ENCODE measurements around the gene SREBF2.

SREBF2 gene

GRCh38 chr22:41880653-41881052 is 47.7 kb downstream of the SREBF2 start:
- DNase-seq: no peak

- no peak for DNase-seq
These were observed 50.5 kb downstream of the SREBF2 start for GRCh38 chr22:41883400-41883799.

- DNase-seq: no peak
These were observed 52.2 kb downstream of the SREBF2 start for GRCh38 chr22:41885116-41885515.

GRCh38 chr22:41885516-41885915 is 52.6 kb downstream of the SREBF2 start:
- DNase-seq: no peak

GRCh38 chr22:41888627-41889200 is 55.8 kb downstream of the SREBF2 start:
- DNase-seq: no peak

GRCh38 chr22:41891407-41891806 is 58.5 kb downstream of the SREBF2 start:
- DNase-seq: no peak

- no peak for DNase-seq
These were observed 59.8 kb downstream of the SREBF2 start for GRCh38 chr22:41892721-41893120.

- no peak for DNase-seq
These were observed 60.9 kb downstream of the SREBF2 start for GRCh38 chr22:41893591-41894375.

GRCh38 chr22:41898645-41899044 is 65.7 kb downstream of the SREBF2 start:
- DNase-seq: no peak

GRCh38 chr22:41899110-41899509 is 66.2 kb downstream of the SREBF2 start:
- no peak for DNase-seq

GRCh38 chr22:41899992-41900651 is 67.2 kb downstream of the SREBF2 start:
- no peak for DNase-seq

GRCh38 chr22:41900652-41901312 is 67.9 kb downstream of the SREBF2 start:
- DNase-seq: no peak

- DNase-seq: no peak
These were observed 69.1 kb downstream of the SREBF2 start for GRCh38 chr22:41902016-41902415.

GRCh38 chr22:41902932-41903421 is 70.1 kb downstream of the SREBF2 start:
- DNase-seq: no peak

GRCh38 chr22:41904450-41905410 is 71.8 kb downstream of the SREBF2 start:
- DNase-seq: no peak

GRCh38 chr22:41905411-41906202 is 72.7 kb downstream of the SREBF2 start:
- no peak for DNase-seq

GRCh38 chr22:41906822-41907221 is 73.9 kb downstream of the SREBF2 start:
- no peak for DNase-seq

GRCh38 chr22:41907436-41908401 is 74.8 kb downstream of the SREBF2 start:
- no peak for DNase-seq

GRCh38 chr22:41908411-41909309 is 75.8 kb downstream of the SREBF2 start:
- DNase-seq: no peak
